Measurements from ENCODE around the gene FRY. TPM values are rescaled to one million over a fixed set of nuclear protein-coding genes. Genes with fewer than 3 reads are reported as not detected.

FRY gene
- polyA plus RNA-seq, 3 donors from 2014 or later: 1.4 to 2.8 (median 1.4) TPM

DNA sequence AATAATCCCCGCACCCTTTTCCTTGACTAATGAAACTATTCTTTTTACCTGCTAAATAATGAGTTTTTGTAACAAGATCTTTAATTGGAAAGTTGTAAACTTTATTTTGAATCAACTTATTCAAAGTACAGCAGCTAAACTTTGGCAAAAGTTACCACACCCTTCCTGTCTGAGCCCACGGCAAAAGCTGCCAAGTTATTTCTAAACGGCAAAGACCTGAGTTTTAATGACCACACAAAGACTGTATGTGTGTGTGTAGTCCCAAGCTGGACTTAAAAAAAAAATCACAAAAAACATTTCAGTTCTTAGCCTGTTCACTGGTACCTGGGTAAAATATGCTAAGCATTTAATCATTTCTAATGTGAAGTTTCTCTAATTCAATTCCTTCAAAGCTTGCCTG lies 222.8 kb downstream of the FRY start:
- Mint-ChIP-seq H3K9me3 (no peaks in the 10 kb centered on the region), H3K36me3 (peaks cover 3 to 22% (median 21%) of the 10 kb centered on the region in 3 donors), H3K4me3 (peak overlapping the region in 1 of 5 donors; percentile 6), H3K27me3 (ENCODE audit: low read depth in 3 of 3) (no peaks in the 10 kb centered on the region), H3K27ac (peak overlapping the region in 2 of 6 donors; percentile 19 to 45), H3K4me1 (peaks cover 23 to 28% of the 10 kb centered on the region in 2 donors)
- DNase-seq: no peak

DNA sequence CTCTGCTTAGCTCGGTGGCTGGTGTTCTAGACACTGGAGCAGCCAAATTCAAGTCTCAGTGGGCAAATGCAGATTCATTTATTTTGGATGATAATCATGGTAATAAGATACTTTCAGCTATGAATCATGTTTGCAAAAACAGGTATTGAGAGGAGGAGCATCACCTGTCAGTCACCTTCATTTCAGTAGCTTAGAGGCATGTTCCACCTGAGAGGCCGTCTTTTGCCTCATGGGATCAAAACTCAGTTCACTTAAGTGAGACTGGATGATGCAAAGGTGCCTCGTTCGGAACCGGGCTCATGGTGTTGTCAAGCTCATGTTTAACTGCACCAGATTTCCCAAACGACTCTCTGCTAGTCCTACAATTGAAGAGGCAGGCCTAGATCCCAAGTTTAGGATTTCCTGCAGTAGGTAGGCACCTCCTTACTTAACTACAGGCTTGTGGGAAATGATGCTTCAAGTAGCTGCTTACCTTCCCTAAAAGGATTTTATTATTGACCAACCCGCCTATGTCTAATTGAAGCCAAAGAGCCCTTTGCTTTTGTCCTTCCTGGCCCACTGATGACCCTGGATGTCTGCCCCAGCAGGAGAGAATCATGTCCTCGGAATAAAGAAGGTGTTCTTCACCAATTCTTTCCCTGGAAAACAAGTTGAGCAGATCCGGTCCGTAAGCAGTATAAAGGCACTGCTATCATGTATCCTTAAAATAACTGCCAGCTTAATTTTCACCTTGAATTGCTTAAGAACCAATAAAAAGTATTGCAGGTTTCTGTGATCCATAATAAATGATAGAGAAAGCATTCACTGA lies 223.5 kb downstream of the FRY start:
- Mint-ChIP-seq H3K36me3 (peaks cover 3 to 23% (median 22%) of the 10 kb centered on the region in 3 donors), H3K27me3 (ENCODE audit: low read depth in 3 of 3) (no peaks in the 10 kb centered on the region), H3K27ac (peak overlapping the region in 1 of 6 donors; percentile 5), H3K9me3 (no peaks in the 10 kb centered on the region), H3K4me3 (no peak overlapping the region), H3K4me1 (peaks cover 19 to 21% of the 10 kb centered on the region in 2 donors)
- DNase-seq: no peak

DNA sequence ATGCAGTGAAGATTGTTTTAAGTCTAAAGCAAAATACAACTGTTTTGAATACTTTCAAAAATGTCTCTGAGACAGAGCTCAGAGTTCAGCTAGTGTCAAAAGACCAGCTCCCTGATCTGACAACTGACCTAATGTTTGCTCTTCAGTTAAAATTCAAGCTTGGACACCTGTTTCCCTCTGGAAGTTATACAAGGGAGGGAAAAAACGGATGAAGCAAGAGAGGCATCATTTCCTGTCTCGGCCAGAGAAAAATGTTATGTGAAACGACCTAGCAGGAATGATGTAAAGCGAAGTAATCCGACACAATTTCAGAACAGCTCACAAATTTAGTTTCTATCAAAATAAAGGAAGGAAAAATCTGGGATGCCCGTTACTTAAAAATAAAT lies 224.1 kb downstream of the FRY start:
- DNase-seq: no peak
- Mint-ChIP-seq H3K27me3 (ENCODE audit: low read depth in 3 of 3) (no peaks in the 10 kb centered on the region), H3K27ac (no peak overlapping the region), H3K9me3 (no peaks in the 10 kb centered on the region), H3K36me3 (peaks cover 3 to 23% (median 22%) of the 10 kb centered on the region in 3 donors), H3K4me1 (peaks cover 19 to 21% of the 10 kb centered on the region in 2 donors), H3K4me3 (no peak overlapping the region)

DNA sequence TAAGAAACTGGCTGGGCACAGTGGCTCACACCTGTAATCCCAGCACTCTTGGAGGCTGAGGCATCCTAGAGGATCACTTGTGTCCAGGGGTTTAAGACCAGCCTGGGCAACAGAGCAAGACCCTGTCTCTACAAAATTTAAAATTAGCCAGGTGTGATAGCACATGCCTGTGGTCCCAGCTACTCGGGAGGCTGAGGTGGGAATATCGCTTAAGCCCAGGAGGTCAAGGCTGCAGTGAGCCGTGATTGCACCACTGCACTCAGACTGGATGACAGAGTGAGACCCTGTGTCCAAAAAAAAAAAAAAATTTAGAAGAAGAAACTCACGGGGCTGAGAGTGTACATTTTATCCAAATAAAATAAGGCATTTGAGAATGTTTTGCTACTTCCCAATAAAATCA lies 224.7 kb downstream of the FRY start:
- H3K4me3 Mint-ChIP-seq: no peak overlapping the region
- no peak overlapping the region for H3K27ac Mint-ChIP-seq
- peaks cover 3 to 24% (median 19%) of the 10 kb centered on the region in 3 donors for H3K36me3 Mint-ChIP-seq
- H3K9me3 Mint-ChIP-seq: no peaks in the 10 kb centered on the region
- H3K4me1 Mint-ChIP-seq: peaks cover 19 to 21% of the 10 kb centered on the region in 2 donors
- DNase-seq: no peak
- no peaks in the 10 kb centered on the region for H3K27me3 Mint-ChIP-seq (ENCODE audit: low read depth in 3 of 3)

DNA sequence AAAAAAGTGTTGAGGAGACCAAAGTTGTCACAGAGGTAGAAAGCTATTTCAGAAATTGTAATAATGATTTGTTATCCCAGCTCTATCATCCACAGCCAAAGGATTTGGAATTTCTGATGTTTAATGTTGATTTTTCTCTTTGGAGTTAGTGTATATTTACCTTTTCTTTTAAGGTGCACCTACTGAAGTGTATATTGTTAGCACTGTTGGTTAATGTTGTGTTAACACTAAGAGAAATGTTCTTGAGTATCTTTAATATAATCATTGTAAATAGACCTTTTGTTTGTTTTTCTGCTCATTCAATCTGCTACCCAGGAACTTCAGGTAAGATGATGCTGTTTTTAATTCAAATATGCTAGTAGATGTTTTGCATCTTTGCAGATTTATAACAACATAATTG lies 226.1 kb downstream of the FRY start:
- peaks cover 3 to 29% (median 24%) of the 10 kb centered on the region in 3 donors for H3K36me3 Mint-ChIP-seq
- no peak overlapping the region for H3K4me3 Mint-ChIP-seq
- H3K27ac Mint-ChIP-seq: no peak overlapping the region
- DNase-seq: no peak
- H3K9me3 Mint-ChIP-seq: no peaks in the 10 kb centered on the region
- H3K27me3 Mint-ChIP-seq (ENCODE audit: low read depth in 3 of 3): no peaks in the 10 kb centered on the region
- H3K4me1 Mint-ChIP-seq: peaks cover 17 to 19% of the 10 kb centered on the region in 2 donors

DNA sequence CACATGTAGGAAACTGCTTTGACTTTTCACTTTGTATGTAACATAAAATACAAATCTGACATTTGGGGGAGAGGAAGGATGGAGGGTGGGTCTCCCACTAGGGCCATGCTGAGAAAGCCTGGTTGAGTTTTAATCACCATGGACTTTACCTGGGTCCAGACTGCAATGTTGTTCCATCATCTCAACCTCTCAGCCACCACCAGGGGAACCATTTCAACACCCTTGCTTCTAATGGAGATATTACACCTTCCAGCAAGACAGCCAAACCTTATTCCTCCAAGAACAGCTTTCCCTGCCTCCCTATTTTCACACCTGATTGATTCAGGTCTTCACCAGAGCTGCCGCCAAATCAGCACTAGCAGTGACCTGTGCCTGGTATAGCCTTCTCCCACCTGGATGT lies 227.5 kb downstream of the FRY start:
- H3K27ac Mint-ChIP-seq: no peak overlapping the region
- peaks cover 3 to 27% (median 25%) of the 10 kb centered on the region in 3 donors for H3K36me3 Mint-ChIP-seq
- H3K4me3 Mint-ChIP-seq: no peak overlapping the region
- H3K9me3 Mint-ChIP-seq: no peaks in the 10 kb centered on the region
- peaks cover 7 to 8% of the 10 kb centered on the region in 2 donors for H3K4me1 Mint-ChIP-seq
- H3K27me3 Mint-ChIP-seq (ENCODE audit: low read depth in 3 of 3): no peaks in the 10 kb centered on the region
- DNase-seq: no peak

DNA sequence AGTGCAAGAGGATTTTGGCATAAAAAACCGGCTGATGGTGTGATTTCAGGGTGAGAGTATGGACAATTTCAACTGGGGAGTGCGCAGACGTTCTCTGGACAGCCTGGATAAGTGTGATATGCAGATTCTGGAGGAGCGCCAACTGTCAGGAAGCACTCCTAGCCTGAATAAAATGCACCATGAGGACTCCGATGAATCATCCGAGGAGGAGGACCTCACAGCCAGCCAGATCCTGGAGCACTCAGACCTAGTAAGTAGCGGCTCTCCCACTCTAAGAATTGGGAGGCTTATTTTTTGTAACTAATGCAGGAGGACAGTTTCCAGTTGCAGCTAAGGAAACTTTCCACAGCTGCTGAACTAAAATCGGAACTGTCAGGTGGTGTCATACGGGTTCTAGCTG lies 230.0 kb downstream of the FRY start:
- Mint-ChIP-seq H3K4me1 (no peaks in the 10 kb centered on the region), H3K9me3 (no peaks in the 10 kb centered on the region), H3K27ac (no peak overlapping the region), H3K27me3 (ENCODE audit: low read depth in 3 of 3) (no peaks in the 10 kb centered on the region), H3K4me3 (no peak overlapping the region), H3K36me3 (peaks cover 12 to 43% (median 29%) of the 10 kb centered on the region in 3 donors)
- no peak for DNase-seq

DNA sequence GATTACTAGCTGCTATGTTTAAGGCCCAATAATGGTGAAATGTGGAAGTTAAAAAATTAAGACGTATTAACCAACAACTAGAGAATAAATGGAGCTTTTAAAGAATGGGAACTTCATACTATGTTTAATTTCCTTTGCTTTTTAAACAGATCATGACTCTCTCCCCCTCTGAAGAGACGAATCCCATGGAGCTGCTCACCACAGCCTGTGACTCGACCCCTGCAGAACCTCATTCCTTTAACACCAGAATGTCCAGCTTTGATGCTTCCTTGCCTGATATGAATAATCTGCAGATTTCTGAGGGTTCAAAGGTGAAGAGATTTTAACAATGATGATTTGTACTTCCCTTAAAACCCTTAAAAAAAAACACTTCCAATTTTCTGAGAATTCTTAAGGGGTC lies 230.6 kb downstream of the FRY start:
- Mint-ChIP-seq H3K27ac (no peak overlapping the region), H3K9me3 (no peaks in the 10 kb centered on the region), H3K4me1 (no peaks in the 10 kb centered on the region), H3K4me3 (no peak overlapping the region), H3K27me3 (ENCODE audit: low read depth in 3 of 3) (no peaks in the 10 kb centered on the region), H3K36me3 (peaks cover 12 to 41% (median 25%) of the 10 kb centered on the region in 3 donors)
- DNase-seq: no peak

DNA sequence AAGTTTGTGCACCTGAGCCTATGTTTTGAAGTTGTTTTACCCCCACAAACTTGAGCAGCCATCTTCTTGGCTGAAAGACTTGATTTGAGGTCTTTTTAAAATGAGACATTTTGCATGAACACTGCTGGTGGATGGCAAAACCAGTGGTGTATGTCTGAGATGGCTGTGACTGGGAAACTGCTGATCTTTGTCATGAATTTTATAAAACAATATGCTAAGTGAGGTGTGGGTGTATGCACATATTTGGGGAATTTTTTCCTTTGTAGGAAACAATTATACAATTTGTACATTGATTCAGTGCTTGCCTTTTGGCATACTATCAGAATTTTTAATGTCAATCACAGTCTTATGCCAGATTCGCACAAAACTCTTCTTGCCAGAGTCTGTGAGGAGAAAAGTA lies 231.0 kb downstream of the FRY start:
- Mint-ChIP-seq H3K9me3 (no peaks in the 10 kb centered on the region), H3K27ac (no peak overlapping the region), H3K4me1 (no peaks in the 10 kb centered on the region), H3K36me3 (peaks cover 12 to 41% (median 25%) of the 10 kb centered on the region in 3 donors), H3K4me3 (no peak overlapping the region), H3K27me3 (ENCODE audit: low read depth in 3 of 3) (no peaks in the 10 kb centered on the region)
- DNase-seq: no peak

DNA sequence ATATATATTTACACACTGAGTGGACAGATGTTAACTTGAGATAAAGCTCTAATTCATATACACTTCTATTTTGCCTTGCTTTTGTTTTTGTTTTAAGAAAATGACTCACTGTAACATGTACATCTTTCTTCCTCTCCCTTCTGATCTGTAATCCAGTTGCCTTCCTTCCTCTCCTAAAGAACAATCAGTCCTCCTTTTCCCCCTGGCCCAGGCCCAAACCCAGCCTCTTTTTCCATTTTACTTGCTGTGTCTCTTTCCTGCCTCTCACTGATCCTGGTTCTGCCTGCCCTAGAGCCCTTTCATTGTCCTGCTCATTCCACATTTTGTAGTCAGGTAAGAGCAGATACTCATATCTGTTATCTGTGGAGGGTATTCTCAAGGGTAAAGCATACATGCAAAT lies 232.8 kb downstream of the FRY start:
- no peak for DNase-seq
- peaks cover 12 to 49% (median 31%) of the 10 kb centered on the region in 3 donors for H3K36me3 Mint-ChIP-seq
- no peak overlapping the region for H3K27ac Mint-ChIP-seq
- H3K4me3 Mint-ChIP-seq: no peak overlapping the region
- H3K27me3 Mint-ChIP-seq (ENCODE audit: low read depth in 3 of 3): no peaks in the 10 kb centered on the region
- H3K9me3 Mint-ChIP-seq: no peaks in the 10 kb centered on the region
- no peaks in the 10 kb centered on the region for H3K4me1 Mint-ChIP-seq

DNA sequence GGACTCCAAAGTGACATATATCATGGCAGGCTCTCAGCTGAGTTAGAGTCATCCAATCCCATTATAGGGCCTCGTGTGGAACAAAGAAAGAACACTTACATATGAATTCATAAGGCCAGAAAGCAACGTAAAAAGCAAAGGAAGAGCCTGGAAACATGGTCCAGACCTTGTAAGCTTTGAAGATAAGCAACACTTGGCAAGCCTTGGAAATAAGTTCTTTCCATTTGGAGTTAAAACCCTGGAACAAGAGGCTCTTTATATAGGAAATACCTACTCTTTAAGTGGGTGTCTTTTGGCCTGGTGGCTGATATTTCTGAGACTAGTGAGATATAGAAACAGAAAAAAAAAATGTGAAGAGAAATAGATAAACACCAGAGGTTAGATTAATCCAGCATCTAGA lies 234.2 kb downstream of the FRY start:
- Mint-ChIP-seq H3K27ac (no peak overlapping the region), H3K9me3 (no peaks in the 10 kb centered on the region), H3K4me1 (no peaks in the 10 kb centered on the region), H3K36me3 (peaks cover 12 to 46% (median 31%) of the 10 kb centered on the region in 3 donors), H3K27me3 (ENCODE audit: low read depth in 3 of 3) (no peaks in the 10 kb centered on the region), H3K4me3 (no peak overlapping the region)
- DNase-seq: no peak

DNA sequence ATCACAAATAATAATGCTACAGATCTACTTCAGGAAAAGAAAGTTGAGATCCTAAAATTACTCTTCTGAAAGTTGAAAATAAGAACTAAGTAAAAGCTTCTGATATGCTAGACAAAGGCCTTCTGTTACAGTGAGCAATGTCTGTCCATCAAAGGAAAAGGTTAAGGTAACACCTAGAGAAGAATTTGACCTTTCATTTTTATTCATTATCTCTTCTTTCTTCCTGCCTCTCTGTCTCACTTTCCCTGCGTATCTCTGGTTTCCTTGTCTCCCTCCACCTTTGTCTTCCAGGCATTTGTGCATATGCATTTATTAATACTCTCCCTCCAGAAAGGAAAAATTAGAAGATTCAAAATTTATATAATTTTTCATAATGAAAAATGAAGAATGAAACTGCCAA lies 234.6 kb downstream of the FRY start:
- Mint-ChIP-seq H3K4me3 (no peak overlapping the region), H3K4me1 (no peaks in the 10 kb centered on the region), H3K36me3 (peaks cover 12 to 48% (median 30%) of the 10 kb centered on the region in 3 donors), H3K9me3 (no peaks in the 10 kb centered on the region), H3K27me3 (ENCODE audit: low read depth in 3 of 3) (no peaks in the 10 kb centered on the region), H3K27ac (no peak overlapping the region)
- DNase-seq: no peak

DNA sequence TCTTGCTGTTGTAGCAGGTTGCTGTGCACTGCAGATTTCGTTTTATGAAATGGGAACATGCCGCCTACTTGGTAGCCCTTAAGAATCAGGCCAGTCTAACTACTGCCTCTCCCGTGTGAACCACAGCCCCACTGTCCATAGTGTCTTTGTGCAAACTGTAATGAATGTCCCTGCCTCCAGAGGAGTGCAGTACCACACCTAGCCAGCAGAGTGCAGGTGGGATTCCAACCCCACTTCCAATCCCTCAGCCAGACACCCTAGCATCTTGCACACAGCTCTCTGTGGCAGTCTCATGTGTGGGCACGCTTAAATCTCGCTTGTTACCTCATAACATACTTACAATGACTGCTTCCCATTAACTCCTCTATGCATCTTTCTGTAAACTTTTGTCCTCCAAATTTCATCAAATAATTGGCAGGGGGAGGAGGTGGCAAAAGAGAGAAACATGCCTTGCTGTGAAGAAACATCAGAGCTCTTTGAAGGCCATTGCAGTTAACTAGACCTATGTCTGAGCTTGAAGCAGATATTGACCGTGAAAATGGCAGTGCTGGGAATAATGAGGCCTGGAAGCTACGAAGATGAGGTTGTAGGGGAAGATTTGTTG lies 236.4 kb downstream of the FRY start:
- peak in 1 of 3 donors; percentile 16 for DNase-seq
- no peaks in the 10 kb centered on the region for H3K9me3 Mint-ChIP-seq
- H3K27me3 Mint-ChIP-seq (ENCODE audit: low read depth in 3 of 3): no peaks in the 10 kb centered on the region
- H3K27ac Mint-ChIP-seq: no peak overlapping the region
- peaks cover 15 to 46% (median 20%) of the 10 kb centered on the region in 3 donors for H3K36me3 Mint-ChIP-seq
- H3K4me3 Mint-ChIP-seq: no peak overlapping the region
- H3K4me1 Mint-ChIP-seq: no peaks in the 10 kb centered on the region

DNA sequence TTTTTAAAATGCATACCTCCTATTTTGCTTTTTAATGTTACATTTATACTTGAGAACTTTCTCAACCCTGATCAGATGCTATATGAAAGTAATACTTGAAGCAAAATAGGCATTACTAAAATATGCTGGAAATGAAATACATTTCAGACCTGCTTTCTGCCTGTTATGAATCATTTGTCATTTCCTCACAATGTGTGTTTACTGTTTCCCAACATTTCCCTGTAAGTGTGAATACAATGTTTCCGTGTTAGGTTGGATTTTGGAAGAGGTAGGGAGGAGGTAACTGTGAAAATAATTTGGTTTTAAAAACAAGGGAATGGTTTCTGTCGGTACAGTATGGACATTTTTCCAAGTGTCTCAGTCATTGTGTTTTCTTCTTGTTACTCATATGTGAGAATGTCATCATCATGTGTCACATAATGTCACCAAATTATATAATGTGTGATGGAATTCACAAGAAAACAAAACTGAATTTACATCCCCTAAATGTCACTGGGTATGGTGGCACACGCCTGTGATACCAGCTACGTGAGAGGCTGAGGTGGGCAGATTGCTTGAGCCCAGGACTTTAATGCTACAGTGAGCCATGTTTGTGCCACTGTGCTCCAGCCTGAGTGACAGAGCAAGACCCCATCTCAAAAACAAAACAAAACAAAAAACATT lies 240.6 kb downstream of the FRY start:
- no peak for DNase-seq
- Mint-ChIP-seq H3K36me3 (peaks cover 10 to 43% (median 22%) of the 10 kb centered on the region in 3 donors), H3K4me1 (no peaks in the 10 kb centered on the region), H3K9me3 (no peaks in the 10 kb centered on the region), H3K4me3 (no peak overlapping the region), H3K27me3 (ENCODE audit: low read depth in 3 of 3) (peaks cover 0 to 2% (median 0%) of the 10 kb centered on the region in 3 donors), H3K27ac (no peak overlapping the region)

Data from immature natural killer cell (primary cell).